Measurements from ENCODE around the gene GDA. TPM values are rescaled to one million over a fixed set of nuclear protein-coding genes. Genes with fewer than 3 reads are reported as not detected.

Gene GDA
- total and polyA plus RNA-seq, 3 donors from 2014 or later = 1.7 to 3.7 (median 2.1) TPM

- no peak for DNase-seq
These were observed 1.4 kb downstream of the GDA start for GRCh38 chr9:72150661-72151060.

GRCh38 chr9:72151104-72151503 is 1.9 kb downstream of the GDA start:
- no peak overlapping the region for H3K27ac ChIP-seq
- intact Hi-C loops (cut with DNase I; ENCODE audit: low total_unique reads) = no loop called here
- TF ChIP-seq POLR2A (IDR thresholded peaks at IDR 0.05) = no peak
- no peak for TF ChIP-seq CTCF (IDR thresholded peaks at IDR 0.05)
- H3K27me3 ChIP-seq = no peaks in the 10 kb centered on the region
- no peak for DNase-seq
- no peak overlapping the region for H3K4me3 ChIP-seq
- H3K9me3 ChIP-seq = no peaks in the 10 kb centered on the region
- H3K36me3 ChIP-seq (ENCODE audit: low read depth, missing control alignments) = no peaks in the 10 kb centered on the region
- no peaks in the 10 kb centered on the region for H3K4me1 ChIP-seq

More at GRCh38 chr9:72150661-72151060, 1.4 kb downstream of the GDA start:
- WGBS, 2 donors = 56 to 63% methylated on average over 6 of the region's 6 CpGs
- no peaks in the 10 kb centered on the region for H3K4me1 ChIP-seq
- H3K36me3 ChIP-seq (ENCODE audit: low read depth, missing control alignments) = no peaks in the 10 kb centered on the region
- no peak overlapping the region for H3K27ac ChIP-seq
- no peak overlapping the region for H3K4me3 ChIP-seq
- no peak for TF ChIP-seq CTCF (IDR thresholded peaks at IDR 0.05)
- intact Hi-C loops (cut with DNase I; ENCODE audit: low total_unique reads) = no loop called here
- no peaks in the 10 kb centered on the region for H3K27me3 ChIP-seq
- no peaks in the 10 kb centered on the region for H3K9me3 ChIP-seq

- DNase-seq = no peak
- Histone ChIP-seq H3K27me3 (no peaks in the 10 kb centered on the region), H3K27ac (no peak overlapping the region), H3K9me3 (no peaks in the 10 kb centered on the region), H3K4me1 (no peaks in the 10 kb centered on the region), H3K36me3 (ENCODE audit: low read depth, missing control alignments) (no peaks in the 10 kb centered on the region), H3K4me3 (no peak overlapping the region)
- TF ChIP-seq CTCF (IDR thresholded peaks at IDR 0.05) (no peak), POLR2A (IDR thresholded peaks at IDR 0.05) (no peak)
- 71 to 74% methylated on average over 9 of the region's 9 CpGs for WGBS, 2 donors
- intact Hi-C loops (cut with DNase I; ENCODE audit: low total_unique reads) = no loop called here
These were observed 5.4 kb downstream of the GDA start for GRCh38 chr9:72154468-72155285.

GRCh38 chr9:72155301-72155700 is 6.1 kb downstream of the GDA start:
- 91 to 93% methylated on average over 2 of the region's 2 CpGs for WGBS, 2 donors
- Histone ChIP-seq H3K4me1 (no peaks in the 10 kb centered on the region), H3K9me3 (no peaks in the 10 kb centered on the region), H3K27me3 (no peaks in the 10 kb centered on the region), H3K36me3 (ENCODE audit: low read depth, missing control alignments) (no peaks in the 10 kb centered on the region), H3K27ac (no peak overlapping the region), H3K4me3 (no peak overlapping the region)
- TF ChIP-seq POLR2A (IDR thresholded peaks at IDR 0.05) = no peak
- TF ChIP-seq CTCF (IDR thresholded peaks at IDR 0.05) = no peak
- intact Hi-C loops (cut with DNase I; ENCODE audit: low total_unique reads) = no loop called here
- DNase-seq = no peak

- DNase-seq = no peak
- Histone ChIP-seq H3K27ac (no peak overlapping the region), H3K4me1 (no peaks in the 10 kb centered on the region), H3K9me3 (no peaks in the 10 kb centered on the region), H3K4me3 (no peak overlapping the region), H3K36me3 (ENCODE audit: low read depth, missing control alignments) (no peaks in the 10 kb centered on the region), H3K27me3 (no peaks in the 10 kb centered on the region)
- TF ChIP-seq POLR2A (IDR thresholded peaks at IDR 0.05) (no peak), CTCF (IDR thresholded peaks at IDR 0.05) (no peak)
- intact Hi-C loops (cut with DNase I; ENCODE audit: low total_unique reads) = no loop called here
These were observed 7.3 kb downstream of the GDA start for GRCh38 chr9:72156586-72156985.
